HG03439 (cell line): Measurements from ENCODE around the gene TMEM163.
"Not testable (repeated sequence)": the region's sequence is repeated elsewhere in the genome, so short reads cannot be mapped to it uniquely, and the experiment has no call there.

ENCODE experiments used
- ATAC-seq: cut with Tn5 transposase; IDR thresholded peaks from one replicate; pipeline ENCODE4 v1.9.1; 2021; ENCODE audit warnings: mild to moderate bottlenecking, moderate library complexity; ENCODE audit not compliant: unreplicated experiment

Gene TMEM163

GRCh38 chr2:134667081-134667480 lies 51.7 kb downstream of the TMEM163 start:
- ATAC-seq, result no peak

GRCh38 chr2:134665727-134666506 lies 52.9 kb downstream of the TMEM163 start:
- no peak for ATAC-seq

- no peak for ATAC-seq
Observed at GRCh38 chr2:134663451-134664450, 55.0 kb downstream of the TMEM163 start.

- no peak for ATAC-seq
Observed at GRCh38 chr2:134662751-134663150, 56.0 kb downstream of the TMEM163 start.

GRCh38 chr2:134660626-134661402 lies 58.0 kb downstream of the TMEM163 start:
- ATAC-seq, result no peak

GRCh38 chr2:134659724-134660123 lies 59.1 kb downstream of the TMEM163 start:
- no peak for ATAC-seq

- ATAC-seq, result no peak
Observed at GRCh38 chr2:134657650-134658250, 61.0 kb downstream of the TMEM163 start.

- ATAC-seq, result not testable (repeated sequence)
Observed at GRCh38 chr2:134656391-134656790, 62.4 kb downstream of the TMEM163 start.

- ATAC-seq, result no peak
Observed at GRCh38 chr2:134648586-134648985, 70.2 kb downstream of the TMEM163 start.

- no peak for ATAC-seq
Observed at GRCh38 chr2:134647607-134648256, 71.1 kb downstream of the TMEM163 start.

GRCh38 chr2:134642938-134643337 lies 75.9 kb downstream of the TMEM163 start:
- no peak for ATAC-seq

- no peak for ATAC-seq
Observed at GRCh38 chr2:134640494-134640893, 78.3 kb downstream of the TMEM163 start.

- no peak for ATAC-seq
Observed at GRCh38 chr2:134639265-134639664, 79.5 kb downstream of the TMEM163 start.

GRCh38 chr2:134636714-134637113 lies 82.1 kb downstream of the TMEM163 start:
- ATAC-seq, result no peak

GRCh38 chr2:134634054-134634753 lies 84.6 kb downstream of the TMEM163 start:
- ATAC-seq, result no peak

- ATAC-seq, result no peak
Observed at GRCh38 chr2:134630504-134631159, 88.2 kb downstream of the TMEM163 start.

GRCh38 chr2:134628453-134628852 lies 90.3 kb downstream of the TMEM163 start:
- ATAC-seq, result no peak

GRCh38 chr2:134626781-134627180 lies 92.0 kb downstream of the TMEM163 start:
- no peak for ATAC-seq

- ATAC-seq, result no peak
Observed at GRCh38 chr2:134625311-134625710, 93.5 kb downstream of the TMEM163 start.
